ENCODE results near the gene COL18A1.

DNA sequence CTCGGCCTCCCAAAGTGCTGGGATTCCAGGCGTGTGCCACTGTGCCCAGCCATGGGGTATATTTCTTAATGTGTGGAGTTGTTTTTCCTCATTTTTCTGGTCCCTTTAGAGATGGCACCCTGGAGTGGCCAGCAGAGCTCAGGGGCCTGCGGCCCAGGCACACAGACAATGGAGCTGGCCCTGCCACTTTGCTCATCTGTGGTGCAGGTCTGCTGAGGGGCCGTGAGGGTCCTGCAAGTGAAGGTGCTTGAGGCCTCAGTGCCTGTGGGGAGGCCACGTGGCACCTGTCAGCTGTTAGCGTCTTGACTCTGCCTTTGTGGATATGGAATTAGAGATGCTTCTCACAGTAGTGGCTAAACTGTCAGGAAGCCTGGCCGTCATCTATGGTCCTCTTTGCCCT, 7.5 kb downstream of the COL18A1 start:
- TF ChIP-seq, protein P1, sequence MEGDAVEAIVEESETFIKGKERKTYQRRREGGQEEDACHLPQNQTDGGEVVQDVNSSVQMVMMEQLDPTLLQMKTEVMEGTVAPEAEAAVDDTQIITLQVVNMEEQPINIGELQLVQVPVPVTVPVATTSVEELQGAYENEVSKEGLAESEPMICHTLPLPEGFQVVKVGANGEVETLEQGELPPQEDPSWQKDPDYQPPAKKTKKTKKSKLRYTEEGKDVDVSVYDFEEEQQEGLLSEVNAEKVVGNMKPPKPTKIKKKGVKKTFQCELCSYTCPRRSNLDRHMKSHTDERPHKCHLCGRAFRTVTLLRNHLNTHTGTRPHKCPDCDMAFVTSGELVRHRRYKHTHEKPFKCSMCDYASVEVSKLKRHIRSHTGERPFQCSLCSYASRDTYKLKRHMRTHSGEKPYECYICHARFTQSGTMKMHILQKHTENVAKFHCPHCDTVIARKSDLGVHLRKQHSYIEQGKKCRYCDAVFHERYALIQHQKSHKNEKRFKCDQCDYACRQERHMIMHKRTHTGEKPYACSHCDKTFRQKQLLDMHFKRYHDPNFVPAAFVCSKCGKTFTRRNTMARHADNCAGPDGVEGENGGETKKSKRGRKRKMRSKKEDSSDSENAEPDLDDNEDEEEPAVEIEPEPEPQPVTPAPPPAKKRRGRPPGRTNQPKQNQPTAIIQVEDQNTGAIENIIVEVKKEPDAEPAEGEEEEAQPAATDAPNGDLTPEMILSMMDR (IDR thresholded peaks at IDR 0.05): no peak
- TF ChIP-seq POLR2AphosphoS5 (IDR thresholded peaks at IDR 0.05; ENCODE audit: low read depth, low read length) (no peak), TCF7L2 (IDR thresholded peaks at IDR 0.05; ENCODE audit: low read depth, low read length) (no peak), SIN3A (IDR thresholded peaks at IDR 0.05; ENCODE audit: borderline replicate concordance, insufficient read depth, low read depth, low read length) (no peak)
- TF ChIP-seq, protein P2, sequence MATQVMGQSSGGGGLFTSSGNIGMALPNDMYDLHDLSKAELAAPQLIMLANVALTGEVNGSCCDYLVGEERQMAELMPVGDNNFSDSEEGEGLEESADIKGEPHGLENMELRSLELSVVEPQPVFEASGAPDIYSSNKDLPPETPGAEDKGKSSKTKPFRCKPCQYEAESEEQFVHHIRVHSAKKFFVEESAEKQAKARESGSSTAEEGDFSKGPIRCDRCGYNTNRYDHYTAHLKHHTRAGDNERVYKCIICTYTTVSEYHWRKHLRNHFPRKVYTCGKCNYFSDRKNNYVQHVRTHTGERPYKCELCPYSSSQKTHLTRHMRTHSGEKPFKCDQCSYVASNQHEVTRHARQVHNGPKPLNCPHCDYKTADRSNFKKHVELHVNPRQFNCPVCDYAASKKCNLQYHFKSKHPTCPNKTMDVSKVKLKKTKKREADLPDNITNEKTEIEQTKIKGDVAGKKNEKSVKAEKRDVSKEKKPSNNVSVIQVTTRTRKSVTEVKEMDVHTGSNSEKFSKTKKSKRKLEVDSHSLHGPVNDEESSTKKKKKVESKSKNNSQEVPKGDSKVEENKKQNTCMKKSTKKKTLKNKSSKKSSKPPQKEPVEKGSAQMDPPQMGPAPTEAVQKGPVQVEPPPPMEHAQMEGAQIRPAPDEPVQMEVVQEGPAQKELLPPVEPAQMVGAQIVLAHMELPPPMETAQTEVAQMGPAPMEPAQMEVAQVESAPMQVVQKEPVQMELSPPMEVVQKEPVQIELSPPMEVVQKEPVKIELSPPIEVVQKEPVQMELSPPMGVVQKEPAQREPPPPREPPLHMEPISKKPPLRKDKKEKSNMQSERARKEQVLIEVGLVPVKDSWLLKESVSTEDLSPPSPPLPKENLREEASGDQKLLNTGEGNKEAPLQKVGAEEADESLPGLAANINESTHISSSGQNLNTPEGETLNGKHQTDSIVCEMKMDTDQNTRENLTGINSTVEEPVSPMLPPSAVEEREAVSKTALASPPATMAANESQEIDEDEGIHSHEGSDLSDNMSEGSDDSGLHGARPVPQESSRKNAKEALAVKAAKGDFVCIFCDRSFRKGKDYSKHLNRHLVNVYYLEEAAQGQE (IDR thresholded peaks at IDR 0.05; ENCODE audit: insufficient read depth in 1 of 2, low read depth in 2 of 2, low read length in 1 of 2): no peak

Data from Panc1 (cell line).